ENCODE results near the gene TMEM17. TPM values are rescaled to one million over a fixed set of nuclear protein-coding genes. Genes with fewer than 3 reads are reported as not detected.
A peak's percentile ranks its signal among the peaks of the same experiment; 100 is the strongest.

Gene TMEM17
- total and polyA plus RNA-seq, 2 of the 13 experiments (the other 11 are each of a cell fraction or from before 2014, with no cell fraction given): 0.22 to 0.50 TPM

- TF ChIP-seq IRF9 (CRISPR knock-in tag; IDR thresholded peaks at IDR 0.05; ENCODE audit: borderline replicate concordance) (0 out of 2 replicates have a peak, but pooled peaks have one; percentile 62), TAF1 (CRISPR knock-in tag; IDR thresholded peaks at IDR 0.05) (peak; percentile 34; the same call in 1 of the 2 replicates), ARID4A (CRISPR knock-in tag; IDR thresholded peaks at IDR 0.05; ENCODE audit: borderline replicate concordance) (peak; percentile 69; the same call in 1 of the 2 replicates), ZNF589 (CRISPR knock-in tag; conservative IDR thresholded peaks at IDR 0.05) (no peak), ZNF501 (CRISPR knock-in tag; IDR thresholded peaks at IDR 0.05) (0 out of 2 replicates have a peak, but pooled peaks have one; percentile 43), SOX6 (IDR thresholded peaks at IDR 0.05) (no peak), SOX6 (CRISPR knock-in tag; IDR thresholded peaks at IDR 0.05) (peak; percentile 99), SSRP1 (CRISPR knock-in tag; IDR thresholded peaks at IDR 0.05) (no peak; the same call in 1 of the 2 replicates), MTERF4 (CRISPR knock-in tag; IDR thresholded peaks at IDR 0.05) (peak; percentile 77; the same call in 1 of the 2 replicates), ZNF580 (CRISPR knock-in tag; IDR thresholded peaks at IDR 0.05; ENCODE audit: borderline replicate concordance, low read depth) (peak; percentile 92; the same call in 1 of the 2 replicates), SRSF1 (optimal IDR thresholded peaks at IDR 0.05; ENCODE audit: low read depth, low read length) (no peak), FOXM1 (CRISPR knock-in tag; IDR thresholded peaks at IDR 0.05) (no peak), XBP1 (CRISPR knock-in tag; IDR thresholded peaks at IDR 0.05) (0 out of 2 replicates have a peak, but pooled peaks have one; percentile 49), NFYC (CRISPR knock-in tag; IDR thresholded peaks at IDR 0.05) (peak; percentile 55; the same call in 1 of the 2 replicates), TBX2 (CRISPR knock-in tag; IDR thresholded peaks at IDR 0.05; ENCODE audit: borderline replicate concordance) (peak; percentile 98), GPN1 (CRISPR knock-in tag; IDR thresholded peaks at IDR 0.05; ENCODE audit: borderline replicate concordance) (no peak), MTF1 (CRISPR knock-in tag; IDR thresholded peaks at IDR 0.05) (no peak; the same call in 1 of the 2 replicates), RAD51 (IDR thresholded peaks at IDR 0.05; ENCODE audit: borderline replicate concordance) (no peak), ZNF431 (CRISPR knock-in tag; IDR thresholded peaks at IDR 0.05; ENCODE audit: borderline replicate concordance, low read depth) (no peak), ZFP91 (CRISPR knock-in tag; IDR thresholded peaks at IDR 0.05; ENCODE audit: borderline replicate concordance) (peak; percentile 36; the same call in 1 of the 2 replicates), PITX1 (CRISPR knock-in tag; IDR thresholded peaks at IDR 0.05) (peak; percentile 99)
Observed at GRCh38 chr2:62526531-62527381, 20.8 kb upstream of the TMEM17 start (continued).
